ENCODE data around the gene DOCK2.
"Not testable (repeated sequence)": the region's sequence is repeated elsewhere in the genome, so short reads cannot be mapped to it uniquely, and the experiment has no call there.

DOCK2 gene

GRCh38 chr5:169723103-169723831 lies 86.2 kb downstream of the DOCK2 start:
- DNase-seq: no peak

- no peak for DNase-seq
Measured at GRCh38 chr5:169724303-169725087, 87.4 kb downstream of the DOCK2 start.

- DNase-seq: not testable (repeated sequence)
Measured at GRCh38 chr5:169725665-169726064, 88.6 kb downstream of the DOCK2 start.

GRCh38 chr5:169728418-169728817 lies 91.3 kb downstream of the DOCK2 start:
- DNase-seq: no peak

GRCh38 chr5:169731221-169731620 lies 94.1 kb downstream of the DOCK2 start:
- no peak for DNase-seq

GRCh38 chr5:169732841-169733240 lies 95.8 kb downstream of the DOCK2 start:
- DNase-seq: no peak

GRCh38 chr5:169735913-169736312 lies 98.8 kb downstream of the DOCK2 start:
- no peak for DNase-seq

- no peak for DNase-seq
Measured at GRCh38 chr5:169736653-169737052, 99.6 kb downstream of the DOCK2 start.

- DNase-seq: no peak
Measured at GRCh38 chr5:169740435-169740834, 103.4 kb downstream of the DOCK2 start.

GRCh38 chr5:169742771-169743296 lies 105.8 kb downstream of the DOCK2 start:
- DNase-seq: no peak

GRCh38 chr5:169744336-169744735 lies 107.3 kb downstream of the DOCK2 start:
- DNase-seq: no peak

GRCh38 chr5:169745441-169746146 lies 108.5 kb downstream of the DOCK2 start:
- DNase-seq: no peak

GRCh38 chr5:169746147-169746694 lies 109.1 kb downstream of the DOCK2 start:
- DNase-seq: no peak

- no peak for DNase-seq
Measured at GRCh38 chr5:169748174-169748573, 111.1 kb downstream of the DOCK2 start.

GRCh38 chr5:169749295-169749694 lies 112.2 kb downstream of the DOCK2 start:
- DNase-seq: no peak

- DNase-seq: no peak
Measured at GRCh38 chr5:169751490-169751889, 114.4 kb downstream of the DOCK2 start.

GRCh38 chr5:169752566-169752965 lies 115.5 kb downstream of the DOCK2 start:
- not testable (repeated sequence) for DNase-seq

- no peak for DNase-seq
Measured at GRCh38 chr5:169753795-169754194, 116.7 kb downstream of the DOCK2 start.

- DNase-seq: no peak
Measured at GRCh38 chr5:169754737-169755136, 117.7 kb downstream of the DOCK2 start.

- no peak for DNase-seq
Measured at GRCh38 chr5:169756071-169756765, 119.1 kb downstream of the DOCK2 start.

- DNase-seq: no peak
Measured at GRCh38 chr5:169757016-169757415, 119.9 kb downstream of the DOCK2 start.

- no peak for DNase-seq
Measured at GRCh38 chr5:169758886-169759285, 121.8 kb downstream of the DOCK2 start.

Data from NCI-H2227 treated with DMSO at 0.1 percent for 48 hours (cell line).